Stimulated activated memory B cell treated with anti-CD40 and anti-IgM and Interleukin-4, amounts not matched to agents 10 μg/mL and 1 μg/mL and 100 μg/mL, for 72 hours (primary cell): ENCODE results near the gene TMCO4.
A peak's percentile ranks its signal among the peaks of the same experiment; 100 is the strongest.
"Not testable (repeated sequence)": the region's sequence is repeated elsewhere in the genome, so short reads cannot be mapped to it uniquely, and the experiment has no call there.

Experiments used
- ATAC-seq: fragments of 150-1000 bp; cut with Tn5 transposase; 2 replicates; pipeline ENCODE4 v1.10.0; 2021
- H3K27ac Mint-ChIP-seq: one replicate; pipeline ENCODE4 v1.8.0; 2022; ENCODE audit warnings: mild to moderate bottlenecking, mixed read lengths
- H3K27me3 Mint-ChIP-seq: one replicate; pipeline ENCODE4 v1.8.0; 2022; ENCODE audit warnings: mixed read lengths
- H3K36me3 Mint-ChIP-seq: one replicate; pipeline ENCODE4 v1.8.0; 2022; ENCODE audit warnings: mixed read lengths
- H3K4me1 Mint-ChIP-seq: one replicate; pipeline ENCODE4 v1.8.0; 2022; ENCODE audit warnings: mixed read lengths
- H3K4me3 Mint-ChIP-seq: one replicate; pipeline ENCODE4 v1.8.0; 2022; ENCODE audit warnings: mild to moderate bottlenecking, moderate library complexity, mixed read lengths
- H3K9me3 Mint-ChIP-seq: one replicate; pipeline ENCODE4 v1.8.0; 2022; ENCODE audit warnings: mixed read lengths

TMCO4 gene

DNA sequence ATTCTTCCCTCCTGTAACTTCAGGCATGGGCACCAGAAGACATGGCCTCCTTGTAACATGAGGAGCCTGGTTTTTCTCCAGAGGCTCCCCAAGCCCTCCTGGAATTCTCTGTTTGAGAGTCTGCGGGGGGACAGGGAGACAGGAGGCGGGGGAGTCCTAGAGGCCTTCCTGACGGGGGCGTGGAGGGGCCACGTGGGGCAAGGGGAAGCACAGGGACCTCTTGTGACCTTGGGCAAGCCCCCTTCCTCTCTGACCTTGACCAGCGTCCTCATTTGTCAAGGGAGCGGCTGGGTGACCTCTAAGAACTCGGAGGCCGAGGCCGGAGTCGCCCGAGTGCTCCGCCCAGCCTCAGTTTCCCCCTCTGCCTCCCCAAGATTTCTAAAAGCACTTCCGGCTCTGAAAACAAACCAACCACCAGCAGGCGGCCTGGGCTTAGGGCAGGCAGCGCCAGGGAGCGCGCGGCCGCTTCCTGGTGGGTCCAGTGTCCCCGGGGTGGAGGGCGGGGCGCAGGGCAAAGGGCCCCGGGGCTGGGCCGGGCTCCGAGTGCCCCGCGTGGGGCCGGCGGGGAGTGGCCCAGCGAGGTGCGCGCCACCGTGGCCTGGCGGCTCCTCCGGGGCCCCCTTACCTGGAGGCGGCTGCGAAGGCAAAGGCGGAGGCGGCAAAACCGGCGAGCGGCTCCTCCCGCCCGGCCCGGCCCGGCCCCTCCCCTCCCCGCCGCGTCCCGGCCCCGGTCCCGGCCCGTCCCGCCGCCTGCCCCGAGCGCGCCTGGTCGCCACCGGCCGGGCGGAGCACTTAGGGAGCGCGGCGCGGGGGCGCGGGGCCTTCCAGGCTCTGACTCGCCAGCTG, at the start of gene TMCO4:
Gene TMCO4, minus strand, starts transcription at position 687 of the 846 bp plus-strand sequence. CDS start 19,158 bp downstream, outside the sequence.
- Mint-ChIP-seq H3K4me1 (peaks cover 39% of the 10 kb centered on the region), H3K4me3 (peak within 1 kb of the TSS; percentile 90), H3K27me3 (no peaks in the 10 kb centered on the region), H3K9me3 (peaks cover 3% of the 10 kb centered on the region), H3K27ac (peak within 1 kb of the TSS; percentile 96), H3K36me3 (peaks cover 23% of the 10 kb centered on the region)
- ATAC-seq, result peak; percentile 93

DNA sequence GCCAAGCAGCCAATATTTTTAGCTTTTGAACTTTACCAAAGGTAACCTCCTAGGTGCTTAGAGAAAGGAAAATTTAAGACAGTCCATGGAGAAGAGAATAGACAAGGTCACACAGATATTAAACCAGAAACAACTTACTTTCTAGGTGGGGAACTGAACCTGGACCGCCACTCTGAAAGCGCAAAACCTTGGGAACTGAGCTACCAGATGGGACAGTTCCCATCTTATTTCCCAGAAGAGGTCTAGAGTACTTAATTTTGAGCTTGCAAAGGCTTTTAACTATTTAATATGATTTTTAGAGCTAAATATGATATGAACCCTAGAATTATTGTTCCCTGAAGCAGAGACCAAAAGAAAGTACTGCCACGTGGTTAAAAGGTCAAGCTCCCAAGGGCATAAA, 49.6 kb upstream of the TMCO4 start:
- H3K36me3 Mint-ChIP-seq, H3K9me3 Mint-ChIP-seq, ATAC-seq, H3K4me3 Mint-ChIP-seq, H3K4me1 Mint-ChIP-seq, H3K27ac Mint-ChIP-seq: not testable (repeated sequence)
- peaks cover 23% of the 10 kb centered on the region for H3K27me3 Mint-ChIP-seq

DNA sequence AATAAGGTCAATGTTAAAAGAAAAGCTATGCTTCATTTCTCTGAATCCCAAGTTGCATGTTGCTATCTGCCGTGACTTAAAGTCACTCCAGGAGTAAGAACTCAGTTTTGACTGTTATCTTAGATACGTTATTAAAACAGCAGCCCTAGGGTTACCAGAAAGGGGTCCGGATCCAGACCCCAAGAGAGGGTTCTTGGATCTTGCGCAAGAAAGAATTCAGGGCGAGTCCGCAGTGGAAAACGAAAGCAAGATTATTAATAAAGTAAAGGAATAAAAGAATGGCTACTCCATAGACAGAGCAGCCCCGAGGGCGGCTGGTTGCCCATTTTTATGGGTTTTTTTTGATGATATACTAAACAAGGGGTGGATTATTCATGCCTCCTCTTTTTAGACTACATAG, 47.6 kb upstream of the TMCO4 start:
- not testable (repeated sequence) for H3K4me1 Mint-ChIP-seq, H3K27ac Mint-ChIP-seq, H3K36me3 Mint-ChIP-seq, H3K9me3 Mint-ChIP-seq, H3K4me3 Mint-ChIP-seq, ATAC-seq
- H3K27me3 Mint-ChIP-seq, result peaks cover 22% of the 10 kb centered on the region

DNA sequence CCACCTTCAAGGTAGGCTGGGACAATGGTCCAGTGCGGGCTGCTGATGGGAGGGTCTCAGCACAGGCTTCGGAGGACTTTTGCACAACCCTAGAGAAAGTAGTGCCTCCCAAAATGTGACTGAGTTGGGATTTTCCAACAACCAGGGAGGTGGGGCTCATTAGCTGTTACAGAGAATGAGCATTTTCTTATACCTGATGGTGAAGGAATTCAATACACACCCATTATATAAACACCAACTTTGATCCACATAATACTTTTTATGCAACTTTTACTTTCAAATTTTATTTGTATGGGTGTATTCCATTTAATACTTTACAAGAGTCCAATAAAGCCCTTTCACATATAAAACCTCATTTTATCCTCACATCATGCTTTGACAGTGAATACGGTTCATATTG, 46.6 kb upstream of the TMCO4 start:
- no peak overlapping the region for H3K4me3 Mint-ChIP-seq
- ATAC-seq, result no peak
- peaks cover 25% of the 10 kb centered on the region for H3K27me3 Mint-ChIP-seq
- no peaks in the 10 kb centered on the region for H3K9me3 Mint-ChIP-seq
- H3K36me3 Mint-ChIP-seq, result no peaks in the 10 kb centered on the region
- no peak overlapping the region for H3K27ac Mint-ChIP-seq
- no peaks in the 10 kb centered on the region for H3K4me1 Mint-ChIP-seq

DNA sequence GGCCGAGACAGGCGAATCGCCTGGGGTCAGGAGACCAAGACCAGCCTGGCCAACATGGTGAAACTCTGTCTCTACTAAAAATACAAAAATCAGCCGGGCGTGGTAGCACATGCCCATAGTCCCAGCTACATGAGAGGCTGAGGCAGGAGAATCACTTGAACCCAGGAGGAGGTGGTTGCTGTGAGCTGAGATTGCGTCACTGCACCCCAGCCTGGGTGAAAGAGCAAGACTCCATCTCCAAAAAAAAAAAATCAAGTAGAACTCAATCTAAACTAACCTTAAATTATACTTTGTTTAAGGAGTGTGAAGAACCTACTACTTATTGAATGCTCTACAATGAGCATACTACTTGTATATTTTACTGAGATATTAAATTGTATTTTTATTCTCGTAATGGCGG, 45.8 kb upstream of the TMCO4 start:
- Mint-ChIP-seq H3K27ac (no peak overlapping the region), H3K27me3 (peaks cover 33% of the 10 kb centered on the region), H3K9me3 (no peaks in the 10 kb centered on the region), H3K4me3 (no peak overlapping the region), H3K36me3 (no peaks in the 10 kb centered on the region), H3K4me1 (no peaks in the 10 kb centered on the region)
- no peak for ATAC-seq

DNA sequence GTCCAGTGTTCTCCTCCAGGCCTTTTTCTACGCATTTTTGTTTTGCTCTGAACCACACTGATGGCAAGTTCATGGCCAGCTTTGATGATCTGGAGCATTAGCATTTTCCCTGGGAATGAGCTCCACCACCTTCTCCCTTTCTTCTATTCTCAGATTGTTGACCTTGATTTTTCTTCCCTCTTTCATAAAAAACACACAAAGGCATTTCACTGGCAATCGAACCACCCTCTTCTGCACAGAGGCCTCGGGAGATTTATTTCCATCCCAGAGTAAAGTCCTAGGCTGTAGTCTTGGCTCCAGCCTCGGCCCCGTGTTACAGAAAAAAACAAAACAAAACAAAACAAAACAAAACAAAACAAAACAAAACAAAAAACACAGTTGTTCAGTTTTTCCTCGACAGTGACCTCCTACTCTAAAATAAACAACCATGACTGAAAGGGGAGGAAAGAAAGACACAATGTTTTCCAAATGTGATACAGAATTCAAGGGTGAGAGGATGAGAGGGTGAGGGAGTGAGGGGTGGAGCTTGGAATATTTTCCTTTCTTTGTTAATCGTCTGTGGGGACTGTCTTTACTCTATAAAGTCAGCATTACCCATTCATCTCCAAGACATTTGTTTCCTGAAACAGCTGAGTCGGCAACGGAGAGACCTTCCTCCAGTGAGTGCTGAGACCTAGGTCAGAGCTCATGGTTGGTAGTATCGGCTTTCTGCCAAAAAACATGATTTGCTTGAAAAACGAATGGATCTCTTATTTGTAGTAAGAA, 45.2 kb upstream of the TMCO4 start:
- Mint-ChIP-seq H3K27ac (no peak overlapping the region), H3K36me3 (no peaks in the 10 kb centered on the region)
- no peak for ATAC-seq

DNA sequence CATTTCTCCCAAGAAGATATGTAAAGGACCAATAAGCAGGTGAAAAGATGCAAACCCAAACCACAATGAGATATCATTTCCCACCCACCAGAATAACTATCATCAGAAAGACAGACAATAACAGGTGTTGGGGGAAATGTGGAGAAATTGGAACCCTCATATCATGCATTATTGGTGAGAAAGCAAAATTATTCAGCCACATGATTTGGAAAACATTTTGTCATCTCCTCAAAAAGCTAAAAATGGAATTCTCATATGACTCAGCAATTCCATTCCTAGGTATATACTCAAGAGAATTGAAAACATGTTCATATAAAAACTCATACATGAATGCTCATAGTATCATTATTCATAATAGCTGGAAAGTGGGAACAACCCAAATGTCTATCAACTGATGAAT, 40.5 kb upstream of the TMCO4 start:
- Mint-ChIP-seq H3K36me3 (no peaks in the 10 kb centered on the region), H3K9me3 (no peaks in the 10 kb centered on the region)
- no peak for ATAC-seq

More for the DNA sequence above, 45.2 kb upstream of the TMCO4 start:
- H3K27me3 Mint-ChIP-seq, result peaks cover 34% of the 10 kb centered on the region
- no peak overlapping the region for H3K4me3 Mint-ChIP-seq
- no peaks in the 10 kb centered on the region for H3K4me1 Mint-ChIP-seq
- no peaks in the 10 kb centered on the region for H3K9me3 Mint-ChIP-seq

DNA sequence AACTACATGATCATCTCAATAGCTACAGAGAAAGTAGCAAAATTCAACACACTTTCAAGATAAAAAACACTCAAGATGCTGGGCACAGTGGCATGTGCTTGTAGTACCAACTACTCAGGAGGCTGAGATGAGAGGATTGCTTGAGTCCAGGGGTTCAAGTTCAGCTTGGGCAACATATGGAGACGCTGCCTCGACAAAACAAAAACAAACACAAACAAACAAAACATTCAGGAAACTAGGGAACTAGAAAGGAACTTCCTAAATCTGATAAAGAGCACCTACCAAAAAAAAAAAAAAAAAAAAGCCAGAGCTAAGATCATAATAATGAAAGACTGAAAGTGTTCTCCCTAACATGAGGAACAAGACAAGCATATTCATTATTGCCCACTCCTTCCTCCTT, 38.1 kb upstream of the TMCO4 start:
- ATAC-seq, result no peak
- Mint-ChIP-seq H3K27me3 (peaks cover 30% of the 10 kb centered on the region), H3K4me1 (peaks cover 6% of the 10 kb centered on the region), H3K36me3 (no peaks in the 10 kb centered on the region), H3K27ac (no peak overlapping the region), H3K9me3 (no peaks in the 10 kb centered on the region), H3K4me3 (no peak overlapping the region)

More for the DNA sequence above, 40.5 kb upstream of the TMCO4 start:
- peaks cover 6% of the 10 kb centered on the region for H3K4me1 Mint-ChIP-seq
- no peak overlapping the region for H3K27ac Mint-ChIP-seq
- H3K27me3 Mint-ChIP-seq, result peaks cover 38% of the 10 kb centered on the region
- no peak overlapping the region for H3K4me3 Mint-ChIP-seq

DNA sequence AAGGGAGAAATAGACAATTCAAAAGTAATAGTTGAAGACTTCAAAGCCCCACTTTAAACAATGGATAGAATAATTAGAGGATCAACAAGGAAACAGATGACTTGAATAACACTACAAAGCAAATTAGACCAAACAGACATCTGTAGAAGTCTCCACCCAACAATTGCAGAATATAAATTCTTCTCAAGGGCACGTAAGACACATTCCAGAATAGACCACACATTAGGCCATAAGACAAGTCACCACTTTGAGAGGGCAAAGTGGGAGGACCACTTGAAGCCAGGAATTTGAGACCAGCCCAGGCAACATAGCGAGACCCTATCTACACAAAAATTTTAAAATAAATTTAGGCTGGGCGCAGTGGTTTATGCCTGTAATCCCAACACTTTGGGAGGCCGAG, 35.9 kb upstream of the TMCO4 start:
- peaks cover 6% of the 10 kb centered on the region for H3K4me1 Mint-ChIP-seq

DNA sequence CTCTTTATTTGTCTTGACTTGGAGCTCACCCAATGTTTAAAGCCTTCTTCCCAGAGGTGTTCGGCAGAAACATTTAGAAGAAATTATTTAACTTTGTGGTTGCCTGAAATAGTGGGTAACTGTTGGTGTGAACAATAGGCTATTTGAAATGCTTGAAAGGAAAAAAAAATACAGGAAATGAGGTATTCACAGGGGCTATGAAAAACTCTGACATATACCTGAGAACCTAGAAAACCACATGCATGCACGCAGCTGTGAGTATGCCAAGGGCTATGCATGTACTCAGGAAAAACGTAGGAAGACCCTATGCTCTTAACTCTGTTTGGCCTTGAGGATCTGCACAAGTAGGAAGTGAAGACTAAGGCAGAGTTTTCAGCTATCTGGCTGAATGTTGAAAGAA, 31.7 kb upstream of the TMCO4 start:
- no peaks in the 10 kb centered on the region for H3K36me3 Mint-ChIP-seq
- peaks cover 67% of the 10 kb centered on the region for H3K27me3 Mint-ChIP-seq
- no peaks in the 10 kb centered on the region for H3K4me1 Mint-ChIP-seq
- H3K27ac Mint-ChIP-seq, result no peak overlapping the region
- ATAC-seq, result no peak
- H3K4me3 Mint-ChIP-seq, result no peak overlapping the region
- no peaks in the 10 kb centered on the region for H3K9me3 Mint-ChIP-seq

More for the DNA sequence above, 35.9 kb upstream of the TMCO4 start:
- no peaks in the 10 kb centered on the region for H3K9me3 Mint-ChIP-seq
- peaks cover 42% of the 10 kb centered on the region for H3K27me3 Mint-ChIP-seq
- no peak overlapping the region for H3K27ac Mint-ChIP-seq
- H3K36me3 Mint-ChIP-seq, result no peaks in the 10 kb centered on the region
- no peak overlapping the region for H3K4me3 Mint-ChIP-seq
- no peak for ATAC-seq

DNA sequence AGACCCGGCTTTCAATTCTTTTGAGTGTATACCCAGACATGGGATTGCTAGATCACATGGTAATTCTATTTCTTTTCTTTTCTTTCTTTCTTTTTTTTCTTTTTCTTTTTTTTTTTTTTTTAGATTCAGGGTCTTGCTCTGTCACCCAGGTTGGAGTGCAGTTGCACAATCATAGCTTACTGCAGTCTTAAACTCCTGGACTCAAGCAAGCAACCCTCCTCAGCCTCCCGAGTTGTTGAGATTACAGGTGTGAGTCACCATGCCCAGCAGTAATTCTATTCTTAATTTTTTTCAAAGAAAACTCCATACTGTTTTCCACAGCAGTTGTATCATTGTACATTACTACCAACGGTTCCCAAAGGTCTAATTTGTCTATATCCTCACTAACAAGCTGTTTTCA, 28.8 kb upstream of the TMCO4 start:
- no peaks in the 10 kb centered on the region for H3K36me3 Mint-ChIP-seq
- no peak overlapping the region for H3K4me3 Mint-ChIP-seq
- no peaks in the 10 kb centered on the region for H3K4me1 Mint-ChIP-seq
- no peak overlapping the region for H3K27ac Mint-ChIP-seq
- H3K27me3 Mint-ChIP-seq, result peaks cover 78% of the 10 kb centered on the region
- ATAC-seq, result no peak
- H3K9me3 Mint-ChIP-seq, result no peaks in the 10 kb centered on the region

DNA sequence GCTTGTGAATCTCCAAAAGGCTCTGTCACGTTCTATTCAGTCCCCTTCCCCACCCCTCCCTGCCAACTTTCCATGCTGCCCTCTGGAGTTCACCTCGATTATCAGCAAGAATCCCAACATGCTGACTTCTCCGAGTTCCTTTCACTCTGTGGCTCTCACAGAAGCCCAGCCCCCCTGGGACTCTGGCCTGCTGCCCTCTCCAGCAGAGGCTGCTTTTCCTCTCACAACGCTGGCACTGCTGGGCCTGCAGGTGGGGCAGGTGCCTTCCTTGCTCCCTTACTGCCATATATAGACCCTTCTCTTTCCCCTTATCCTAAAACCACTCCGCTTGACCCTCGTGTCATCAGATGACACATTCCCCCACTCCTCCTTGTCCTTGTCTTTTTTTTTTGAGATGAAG, 25.6 kb upstream of the TMCO4 start:
- no peak for ATAC-seq
- H3K36me3 Mint-ChIP-seq, result no peaks in the 10 kb centered on the region
- H3K27me3 Mint-ChIP-seq, result peaks cover 49% of the 10 kb centered on the region
- no peaks in the 10 kb centered on the region for H3K4me1 Mint-ChIP-seq
- no peak overlapping the region for H3K27ac Mint-ChIP-seq
- H3K9me3 Mint-ChIP-seq, result no peaks in the 10 kb centered on the region
- H3K4me3 Mint-ChIP-seq, result no peak overlapping the region

DNA sequence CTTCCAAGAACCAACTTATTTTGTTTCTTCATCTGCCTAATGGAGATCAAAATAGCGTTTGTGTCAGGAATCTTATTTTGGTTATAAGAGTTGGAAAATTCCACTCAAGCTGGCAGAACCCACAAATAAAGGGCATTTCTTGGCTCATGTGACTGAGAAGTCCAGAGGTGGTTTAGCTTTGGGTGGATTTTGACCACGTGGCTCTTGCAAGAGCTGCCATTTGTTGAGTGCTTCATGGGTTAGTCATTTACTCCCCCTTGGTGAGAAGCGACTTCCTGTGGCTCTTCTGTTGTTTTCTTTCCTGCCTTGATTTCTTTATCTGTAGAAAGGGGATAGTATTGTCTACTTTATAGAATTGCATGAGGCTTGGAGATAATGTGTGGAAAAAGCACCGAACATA, 24.8 kb upstream of the TMCO4 start:
- ATAC-seq, result no peak
- H3K27me3 Mint-ChIP-seq, result peaks cover 42% of the 10 kb centered on the region
- no peaks in the 10 kb centered on the region for H3K9me3 Mint-ChIP-seq
- H3K4me1 Mint-ChIP-seq, result no peaks in the 10 kb centered on the region
- no peak overlapping the region for H3K27ac Mint-ChIP-seq
- no peaks in the 10 kb centered on the region for H3K36me3 Mint-ChIP-seq
- H3K4me3 Mint-ChIP-seq, result no peak overlapping the region

DNA sequence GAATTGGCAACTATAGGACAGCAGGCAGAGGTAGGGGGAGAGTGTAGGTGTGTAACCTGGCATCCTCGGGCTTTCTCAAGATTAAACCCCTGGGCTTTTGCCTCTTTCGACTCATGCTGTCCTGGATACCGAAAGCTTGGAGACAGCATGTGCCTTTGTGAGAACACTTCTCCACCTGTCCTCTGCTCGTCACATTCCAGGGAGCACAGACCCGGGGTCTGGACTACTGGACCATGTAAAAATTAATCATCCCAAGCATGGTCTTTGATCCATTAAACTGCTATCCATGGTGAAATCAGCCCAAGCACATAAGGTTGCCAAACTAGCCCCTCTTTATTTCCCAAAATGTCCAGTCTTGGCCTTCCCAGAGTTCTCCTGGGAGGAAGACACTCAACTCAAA, 24.3 kb upstream of the TMCO4 start:
- no peak overlapping the region for H3K27ac Mint-ChIP-seq
- ATAC-seq, result no peak
- H3K4me3 Mint-ChIP-seq, result no peak overlapping the region
- H3K36me3 Mint-ChIP-seq, result no peaks in the 10 kb centered on the region
- H3K9me3 Mint-ChIP-seq, result no peaks in the 10 kb centered on the region
- peaks cover 37% of the 10 kb centered on the region for H3K27me3 Mint-ChIP-seq
- H3K4me1 Mint-ChIP-seq, result no peaks in the 10 kb centered on the region

DNA sequence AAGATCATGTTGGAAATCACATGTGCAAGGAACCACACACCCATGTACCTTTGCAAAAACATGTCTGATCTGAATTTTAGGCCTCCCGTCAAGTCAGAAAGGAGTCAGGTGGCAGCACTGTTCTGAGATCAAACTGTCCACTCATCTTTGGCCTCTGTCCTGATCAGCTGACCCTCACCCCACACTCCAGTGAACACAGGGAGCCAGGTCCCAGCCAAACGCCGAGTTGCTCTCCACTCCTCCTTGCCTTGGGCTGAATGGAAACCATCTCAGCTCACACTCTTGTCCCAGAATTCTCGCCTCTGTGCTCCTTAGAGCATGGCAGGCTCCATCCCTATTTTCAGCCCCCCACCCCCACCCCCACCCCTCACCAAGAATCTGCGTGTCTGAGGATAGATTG, 20.0 kb upstream of the TMCO4 start:
- H3K27me3 Mint-ChIP-seq, result peaks cover under 1% of the 10 kb centered on the region
- no peak overlapping the region for H3K4me3 Mint-ChIP-seq
- no peaks in the 10 kb centered on the region for H3K4me1 Mint-ChIP-seq
- no peaks in the 10 kb centered on the region for H3K36me3 Mint-ChIP-seq
- no peak overlapping the region for H3K27ac Mint-ChIP-seq
- no peaks in the 10 kb centered on the region for H3K9me3 Mint-ChIP-seq
- ATAC-seq, result no peak

DNA sequence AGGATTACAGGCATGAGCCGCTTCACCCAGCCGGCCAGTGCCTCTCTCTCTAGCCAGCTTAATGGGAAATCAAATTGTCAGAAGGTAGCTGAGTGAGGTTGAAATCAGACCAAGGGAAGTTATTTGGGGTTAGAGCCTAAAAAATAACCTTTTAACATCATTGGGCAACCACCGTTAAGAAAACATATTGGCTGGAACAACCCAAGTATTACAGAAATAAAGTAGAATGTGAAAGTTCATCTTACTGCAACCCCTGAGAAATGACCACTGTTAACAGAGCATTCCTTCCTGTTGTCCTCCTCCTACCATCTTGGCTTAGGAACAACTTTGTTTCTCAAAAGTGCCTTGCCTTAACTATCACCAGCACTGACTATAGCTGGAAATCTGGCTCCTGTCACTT, 18.6 kb upstream of the TMCO4 start:
- Mint-ChIP-seq H3K9me3 (no peaks in the 10 kb centered on the region), H3K36me3 (no peaks in the 10 kb centered on the region), H3K4me3 (no peak overlapping the region), H3K27me3 (peaks cover 14% of the 10 kb centered on the region), H3K27ac (no peak overlapping the region), H3K4me1 (no peaks in the 10 kb centered on the region)
- no peak for ATAC-seq
